HCT116 (cell line): ENCODE data around the gene TMEM255A. TPM values are rescaled to one million over a fixed set of nuclear protein-coding genes. Genes with fewer than 3 reads are reported as not detected.

Experiments
- ATAC-seq: fragments of 200-7000 bp; cut with Tn5 transposase; 2 replicates; pipeline ENCODE4 v1.9.1; 2020; ENCODE audit warnings: mild to moderate bottlenecking, moderate library complexity
- BruUV-seq: library from RNA; stranded (reverse); fragments of 400-500 nt; replicated peaks from 2 replicates; lab custom pipeline; 2021; lab: Mats Ljungman, UMichigan
- CTCF ChIA-PET: fragments of 300-600 bp; sonication (Branson Sonifier 250); formaldehyde crosslinking; loops from one replicate; lab custom pipeline; 2021; ENCODE audit warnings: antibody characterized with exemption; lab: Charles Lee
- POLR2A ChIA-PET: fragments of 300-600, 350-600 bp; sonication (Branson Sonifier 250); formaldehyde crosslinking; loops from one replicate; lab custom pipeline; 2021; ENCODE audit warnings: antibody characterized with exemption; lab: Charles Lee
- RAD21 ChIA-PET, 2 experiments: fragments of 300-600 bp; sonication (Branson Sonifier 250); formaldehyde crosslinking; loops; one replicate each; lab custom pipeline; 2023; ENCODE audit warnings: low total read pairs in 2 of 2; ENCODE audit not compliant: uncharacterized antibody in 2 of 2, unreplicated experiment in 2 of 2, low non-redundant PET in 1 of 2; lab: Charles Lee
- DNase-seq: peaks from one replicate; pipeline ENCODE4 v3.0.0-alpha.2; 2010; ENCODE audit warnings: low read depth, low spot score
- H2AFZ ChIP-seq: fragments of 200-600 bp; shearing (Covaris generic), sonication (generic); 2 replicates; pipeline ENCODE4 v1.6.1; 2017; ENCODE audit warnings: low read depth, mixed run types, mixed read lengths, antibody characterized with exemption, low read length; ENCODE audit not compliant: poor library complexity, severe bottlenecking
- H3K27ac ChIP-seq: 2 replicates; pipeline ENCODE4 v1.5.1; 2012; ENCODE audit warnings: low read depth, low read length
- H3K27me3 ChIP-seq: fragments of 200-600 bp; sonication (generic); 2 replicates; pipeline ENCODE4 v1.6.1; 2016; ENCODE audit warnings: mixed run types, low read length, mixed read lengths; ENCODE audit not compliant: insufficient read depth
- H3K36me3 ChIP-seq, 2 experiments: fragments of 200-500 bp in 1 of 2; fragments of 200-600 bp in 1 of 2; sonication (Bioruptor generic) in 1 of 2; sonication (generic) in 1 of 2; 2 replicates each; pipeline versions ENCODE4 v1.5.1 to v1.6.1; 2014 to 2016; ENCODE audit warnings: low read length in 2 of 2, inconsistent platforms in 1 of 2, mixed read lengths in 1 of 2, mixed run types in 1 of 2; ENCODE audit not compliant: insufficient read depth in 2 of 2, control insufficient read depth in 1 of 2
- H3K4me1 ChIP-seq, 2 experiments: fragments of 200-600 bp in 1 of 2; sonication (generic) in 1 of 2; 2 replicates each; pipeline versions ENCODE4 v1.5.1 to v1.6.1; 2012 to 2017; ENCODE audit warnings: low read length in 2 of 2, inconsistent platforms in 1 of 2, mild to moderate bottlenecking in 1 of 2, mixed read lengths in 1 of 2, mixed run types in 1 of 2, moderate library complexity in 1 of 2; ENCODE audit not compliant: insufficient read depth in 2 of 2, control insufficient read depth in 1 of 2
- H3K4me2 ChIP-seq: fragments of 200-600 bp; sonication (generic); 2 replicates; pipeline ENCODE4 v1.6.1; 2017; ENCODE audit warnings: mixed run types, low read length, mixed read lengths
- H3K4me3 ChIP-seq, 2 experiments: fragments of 200-600 bp in 1 of 2; sonication (generic) in 1 of 2; replicated peaks in 1 of 2; 2 replicates each; pipeline ENCODE4 v1.5.1; 2011 to 2016; ENCODE audit warnings: low read length in 2 of 2, control low read depth in 1 of 2, low read depth in 1 of 2, mild to moderate bottlenecking in 1 of 2, mixed read lengths in 1 of 2, mixed run types in 1 of 2
- H3K79me2 ChIP-seq: fragments of 200-600 bp; sonication (generic); 2 replicates; pipeline ENCODE4 v1.6.1; 2017; ENCODE audit warnings: mild to moderate bottlenecking, mixed run types, low read length, moderate library complexity, mixed read lengths; ENCODE audit not compliant: insufficient read depth
- H3K9ac ChIP-seq: fragments of 200-600 bp; sonication (generic); 2 replicates; pipeline ENCODE4 v1.6.1; 2016; ENCODE audit warnings: low read length, mixed read lengths
- H3K9me2 ChIP-seq: fragments of 200-600 bp; sonication (generic), shearing (Covaris generic); 2 replicates; pipeline ENCODE4 v1.6.1; 2017; ENCODE audit warnings: mixed run types, mild to moderate bottlenecking, moderate library complexity; ENCODE audit not compliant: insufficient read depth
- H3K9me3 ChIP-seq, 2 experiments: fragments of 200-500 bp in 1 of 2; fragments of 200-600 bp in 1 of 2; sonication (Bioruptor generic) in 1 of 2; sonication (generic) in 1 of 2; 2 replicates each; pipeline ENCODE4 v1.6.1; 2014 to 2017; ENCODE audit warnings: low read length in 2 of 2, mixed read lengths in 2 of 2, inconsistent platforms in 1 of 2, low read depth in 1 of 2, mild to moderate bottlenecking in 1 of 2, mixed run types in 1 of 2, moderate library complexity in 1 of 2; ENCODE audit not compliant: control insufficient read depth in 1 of 2, insufficient read depth in 1 of 2
- H4K20me1 ChIP-seq: fragments of 200-600 bp; sonication (generic), shearing (Covaris generic); 2 replicates; pipeline ENCODE4 v1.6.1; 2017; ENCODE audit warnings: mixed run types, mild to moderate bottlenecking, moderate library complexity; ENCODE audit not compliant: insufficient read depth
- CBX3 ChIP-seq: IDR thresholded peaks from 2 replicates; pipeline ENCODE4 v1.6.1; 2012; ENCODE audit warnings: low read depth
- CEBPB ChIP-seq: IDR thresholded peaks from 2 replicates; pipeline ENCODE4 v1.6.1; 2012; ENCODE audit warnings: low read depth
- SIN3A ChIP-seq: IDR thresholded peaks from 2 replicates; pipeline ENCODE4 v1.6.1; 2012; ENCODE audit warnings: low read depth
- SP1 ChIP-seq: IDR thresholded peaks from 2 replicates; pipeline ENCODE4 v1.6.1; 2012; ENCODE audit warnings: low read depth
- SRF ChIP-seq: IDR thresholded peaks from 2 replicates; pipeline ENCODE4 v1.6.1; 2012; ENCODE audit warnings: low read depth
- YY1 ChIP-seq: IDR thresholded peaks from 2 replicates; pipeline ENCODE4 v1.6.1; 2011; ENCODE audit warnings: low read length, low read depth, moderate library complexity, mild to moderate bottlenecking; ENCODE audit not compliant: insufficient replicate concordance; ENCODE audit errors: extremely low read depth
- intact Hi-C: fragments of 100-400 bp; cut with micrococcal nuclease; formaldehyde crosslinking; loops from 2 replicates; pipeline ENCODE4 v1.10.0; 2022
- total RNA-seq: library from RNA; stranded (reverse); gene quantifications from one replicate; pipeline ENCODE4 v1.2.1, GENCODE V29; 2021; ENCODE audit not compliant: unreplicated experiment
- TF ChIP-seq, protein P1 (sequence below): IDR thresholded peaks from 2 replicates; pipeline ENCODE4 v1.6.1; 2012
- TF ChIP-seq, protein P2 (sequence below): IDR thresholded peaks from 2 replicates; pipeline ENCODE4 v1.6.1; 2011; ENCODE audit warnings: mild to moderate bottlenecking, low read length, moderate library complexity; ENCODE audit not compliant: insufficient replicate concordance; ENCODE audit errors: extremely low read depth

TMEM255A gene
- total RNA-seq, 1 experiment from 2014 or later: not detected

DNA sequence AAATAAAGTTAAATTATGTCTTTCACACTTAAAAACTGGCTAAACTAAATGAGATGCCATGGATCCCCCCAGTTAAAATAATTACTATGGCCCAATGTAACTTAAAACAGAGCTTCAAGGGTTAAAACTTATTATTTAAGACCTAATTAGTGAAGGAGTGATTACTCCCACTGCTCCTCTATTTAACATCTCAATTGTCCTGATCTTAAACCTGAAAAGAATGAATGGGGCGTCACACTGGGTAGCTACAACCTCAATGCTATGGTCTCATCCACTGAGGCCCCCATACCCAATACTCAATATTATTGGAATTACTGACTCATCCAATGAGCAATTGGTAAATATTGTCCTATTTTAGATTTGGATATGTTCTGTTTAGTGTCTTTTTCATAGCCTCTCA lies 21.1 kb upstream of the TMEM255A start (continued):
- no peak for TF ChIP-seq SRF
- TF ChIP-seq, protein P1, sequence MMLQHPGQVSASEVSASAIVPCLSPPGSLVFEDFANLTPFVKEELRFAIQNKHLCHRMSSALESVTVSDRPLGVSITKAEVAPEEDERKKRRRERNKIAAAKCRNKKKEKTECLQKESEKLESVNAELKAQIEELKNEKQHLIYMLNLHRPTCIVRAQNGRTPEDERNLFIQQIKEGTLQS: no peak

DNA sequence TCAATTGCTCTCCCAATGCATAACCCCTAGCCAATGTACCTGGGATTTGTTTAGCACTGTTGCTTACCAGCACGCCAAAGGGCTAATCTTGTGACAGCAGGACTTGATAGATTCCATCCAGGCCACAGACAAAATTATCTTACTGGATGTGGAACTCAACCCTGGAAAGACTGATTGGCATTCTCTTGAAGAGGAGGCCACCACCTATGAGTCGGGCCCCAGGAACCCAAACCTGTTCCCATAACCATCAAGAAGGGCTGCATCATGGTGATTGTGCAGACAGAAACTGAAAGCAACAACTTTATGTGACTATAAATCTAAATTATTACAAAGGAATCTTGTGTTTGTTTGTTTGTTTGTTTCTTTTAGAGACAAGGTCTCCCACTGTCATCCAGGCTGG lies 19.9 kb upstream of the TMEM255A start:
- TF ChIP-seq, protein P1: no peak
- no peak for TF ChIP-seq CBX3
- TF ChIP-seq, protein P2, sequence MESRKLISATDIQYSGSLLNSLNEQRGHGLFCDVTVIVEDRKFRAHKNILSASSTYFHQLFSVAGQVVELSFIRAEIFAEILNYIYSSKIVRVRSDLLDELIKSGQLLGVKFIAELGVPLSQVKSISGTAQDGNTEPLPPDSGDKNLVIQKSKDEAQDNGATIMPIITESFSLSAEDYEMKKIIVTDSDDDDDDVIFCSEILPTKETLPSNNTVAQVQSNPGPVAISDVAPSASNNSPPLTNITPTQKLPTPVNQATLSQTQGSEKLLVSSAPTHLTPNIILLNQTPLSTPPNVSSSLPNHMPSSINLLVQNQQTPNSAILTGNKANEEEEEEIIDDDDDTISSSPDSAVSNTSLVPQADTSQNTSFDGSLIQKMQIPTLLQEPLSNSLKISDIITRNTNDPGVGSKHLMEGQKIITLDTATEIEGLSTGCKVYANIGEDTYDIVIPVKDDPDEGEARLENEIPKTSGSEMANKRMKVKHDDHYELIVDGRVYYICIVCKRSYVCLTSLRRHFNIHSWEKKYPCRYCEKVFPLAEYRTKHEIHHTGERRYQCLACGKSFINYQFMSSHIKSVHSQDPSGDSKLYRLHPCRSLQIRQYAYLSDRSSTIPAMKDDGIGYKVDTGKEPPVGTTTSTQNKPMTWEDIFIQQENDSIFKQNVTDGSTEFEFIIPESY: no peak
- TF ChIP-seq SIN3A: no peak
- no peak for TF ChIP-seq SP1
- no peak for TF ChIP-seq YY1
- no peak for TF ChIP-seq CEBPB
- Histone ChIP-seq H3K9me2 (no peaks in the 10 kb centered on the region), H3K27ac (no peak overlapping the region), H3K4me3 (no peak overlapping the region), H2AFZ (no peak overlapping the region), H4K20me1 (no peaks in the 10 kb centered on the region), H3K4me1 (peaks cover 0 to 3% of the 10 kb centered on the region in 2 experiments; a peak in 2 of 4 replicates), H3K4me2 (no peak overlapping the region), H3K36me3 (no peaks in the 10 kb centered on the region), H3K27me3 (no peaks in the 10 kb centered on the region), H3K9ac (no peak overlapping the region), H3K9me3 (no peaks in the 10 kb centered on the region), H3K79me2 (no peaks in the 10 kb centered on the region)
- intact Hi-C loops: no loop called here
- RAD21 ChIA-PET: no interaction called here
- CTCF ChIA-PET: no interaction called here
- POLR2A ChIA-PET: no interaction called here
- DNase-seq: no peak
- no peak for ATAC-seq
- no TSS peak for BruUV-seq
